GM21360 (cell line): ENCODE results near the gene UBTF.
"Not testable (repeated sequence)": the region's sequence is repeated elsewhere in the genome, so short reads cannot be mapped to it uniquely, and the experiment has no call there.

Source experiments
- ATAC-seq: cut with Tn5 transposase; IDR thresholded peaks from one replicate; pipeline ENCODE4 v1.9.1; 2021; ENCODE audit warnings: mild to moderate bottlenecking, moderate library complexity; ENCODE audit not compliant: unreplicated experiment

UBTF gene

DNA sequence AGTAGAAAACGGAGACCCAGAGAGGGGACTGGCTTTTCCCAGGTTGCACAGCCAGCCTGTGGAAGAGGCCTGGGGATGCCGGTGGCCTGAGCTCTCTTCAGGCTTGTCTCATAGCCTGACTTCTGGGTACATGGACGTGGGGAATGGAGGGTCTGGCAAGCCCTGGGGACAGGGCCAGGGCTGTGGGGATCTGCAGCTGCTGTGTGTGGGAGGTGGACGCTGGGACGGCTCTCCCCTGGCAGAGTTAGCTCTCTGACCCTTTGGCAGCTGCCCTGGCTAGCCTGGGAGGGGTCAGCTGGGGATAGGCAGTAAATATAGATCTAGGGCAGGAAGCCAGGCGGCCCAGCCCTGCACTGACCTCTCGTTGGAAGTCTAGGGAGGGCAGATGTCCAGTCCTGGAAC, 28.0 kb upstream of the UBTF start:
- no peak for ATAC-seq

- ATAC-seq: no peak
Measured at GRCh38 chr17:44241106-44241624, 21.7 kb upstream of the UBTF start.

- ATAC-seq: not testable (repeated sequence)
Measured at GRCh38 chr17:44237886-44238285, 18.4 kb upstream of the UBTF start.

DNA sequence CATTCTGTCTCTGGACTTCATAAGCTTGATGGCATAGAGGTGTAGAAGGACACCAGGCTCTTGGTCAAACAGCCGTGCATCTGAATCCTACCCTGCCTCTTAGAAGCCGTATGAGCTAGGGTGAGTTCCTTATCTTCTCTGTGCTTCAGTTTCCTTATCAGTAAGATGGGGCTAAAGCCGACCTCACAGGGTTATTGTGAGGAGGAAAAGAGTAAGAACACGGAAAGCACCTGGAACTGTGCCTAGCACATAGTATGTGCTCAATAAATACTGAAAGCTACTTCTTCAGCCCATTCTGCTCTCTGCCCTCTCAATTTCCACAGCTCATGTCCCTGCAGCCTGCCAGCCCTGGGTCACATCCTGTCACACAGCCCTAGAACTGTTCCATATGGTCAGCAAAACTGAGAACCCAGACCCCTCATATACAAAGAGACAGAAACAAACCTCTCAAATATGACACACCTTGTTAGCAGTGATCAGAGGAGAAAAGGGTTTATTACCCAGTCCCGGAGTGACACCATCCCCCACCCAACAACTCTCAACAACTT, 17.0 kb upstream of the UBTF start:
- no peak for ATAC-seq

DNA sequence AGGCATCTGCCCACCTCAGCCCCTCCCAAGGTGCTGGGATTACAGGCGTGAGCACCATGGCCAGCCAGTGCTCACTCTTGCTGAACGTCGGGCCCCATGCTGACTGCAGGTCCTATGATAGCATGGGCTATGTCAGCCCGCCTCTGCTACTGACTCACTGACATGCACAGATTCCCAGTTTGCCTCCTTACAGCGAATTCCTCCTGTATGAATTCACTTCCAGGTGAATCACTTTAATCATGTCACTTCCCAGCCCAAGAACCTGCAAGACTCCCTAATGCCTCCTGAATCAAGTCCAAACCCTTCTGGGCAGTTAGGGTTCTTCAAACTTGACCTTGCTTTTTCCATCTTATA, 16.1 kb upstream of the UBTF start:
- ATAC-seq: no peak

- no peak for ATAC-seq
Measured at GRCh38 chr17:44233582-44233981, 14.1 kb upstream of the UBTF start.

GRCh38 chr17:44232061-44232460, 12.6 kb upstream of the UBTF start:
- no peak for ATAC-seq

GRCh38 chr17:44230140-44230539, 10.7 kb upstream of the UBTF start:
- no peak for ATAC-seq

DNA sequence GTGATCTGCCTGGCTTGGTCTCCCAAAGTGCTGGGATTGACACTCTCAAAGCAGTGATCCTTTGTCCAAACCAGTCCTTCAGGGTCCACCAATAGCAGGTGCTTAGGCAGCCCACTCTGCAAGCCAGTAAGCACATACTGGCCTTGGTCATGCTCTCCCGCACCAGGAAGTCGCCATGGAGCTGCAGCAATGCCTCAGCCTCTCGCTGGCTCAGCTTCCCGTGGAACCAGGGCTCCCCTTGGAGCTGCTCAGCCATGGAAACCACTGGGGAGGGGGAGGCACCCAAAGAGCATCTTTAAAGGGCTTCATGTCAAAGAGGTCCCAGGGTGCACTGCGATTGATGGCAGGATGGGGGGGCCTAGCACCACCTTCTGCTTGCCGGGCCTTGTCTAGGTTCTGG, 9.6 kb upstream of the UBTF start:
- ATAC-seq: no peak

DNA sequence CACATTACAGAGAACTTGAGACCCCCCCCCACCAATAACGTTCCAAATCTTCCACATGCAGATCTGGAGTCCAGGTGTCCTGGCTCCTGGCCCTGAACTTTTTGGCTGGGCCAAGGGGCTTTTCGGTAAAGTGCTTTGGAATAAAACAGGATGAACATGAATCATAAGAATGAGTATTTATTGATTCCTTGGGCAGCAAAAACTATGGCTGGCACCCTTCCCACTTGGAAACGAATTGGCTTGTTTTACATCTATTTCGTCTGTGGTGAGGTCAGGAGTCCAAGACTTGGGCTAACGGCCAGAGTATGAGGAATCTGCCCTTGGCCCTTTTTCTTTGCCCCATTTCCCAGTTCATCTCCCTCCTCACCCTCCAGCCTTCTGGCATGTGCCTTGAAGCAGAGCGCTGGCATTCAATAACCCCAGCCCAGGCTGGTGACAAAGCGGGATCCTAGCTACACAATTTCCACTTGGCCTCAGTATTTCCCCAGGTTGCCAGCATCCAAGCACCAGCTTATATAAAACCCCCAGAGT, 4.1 kb upstream of the UBTF start:
- ATAC-seq: no peak

- ATAC-seq: no peak
Measured at GRCh38 chr17:44222112-44222869, 2.8 kb upstream of the UBTF start.

GRCh38 chr17:44221862-44222111, 2.3 kb upstream of the UBTF start:
- no peak for ATAC-seq

DNA sequence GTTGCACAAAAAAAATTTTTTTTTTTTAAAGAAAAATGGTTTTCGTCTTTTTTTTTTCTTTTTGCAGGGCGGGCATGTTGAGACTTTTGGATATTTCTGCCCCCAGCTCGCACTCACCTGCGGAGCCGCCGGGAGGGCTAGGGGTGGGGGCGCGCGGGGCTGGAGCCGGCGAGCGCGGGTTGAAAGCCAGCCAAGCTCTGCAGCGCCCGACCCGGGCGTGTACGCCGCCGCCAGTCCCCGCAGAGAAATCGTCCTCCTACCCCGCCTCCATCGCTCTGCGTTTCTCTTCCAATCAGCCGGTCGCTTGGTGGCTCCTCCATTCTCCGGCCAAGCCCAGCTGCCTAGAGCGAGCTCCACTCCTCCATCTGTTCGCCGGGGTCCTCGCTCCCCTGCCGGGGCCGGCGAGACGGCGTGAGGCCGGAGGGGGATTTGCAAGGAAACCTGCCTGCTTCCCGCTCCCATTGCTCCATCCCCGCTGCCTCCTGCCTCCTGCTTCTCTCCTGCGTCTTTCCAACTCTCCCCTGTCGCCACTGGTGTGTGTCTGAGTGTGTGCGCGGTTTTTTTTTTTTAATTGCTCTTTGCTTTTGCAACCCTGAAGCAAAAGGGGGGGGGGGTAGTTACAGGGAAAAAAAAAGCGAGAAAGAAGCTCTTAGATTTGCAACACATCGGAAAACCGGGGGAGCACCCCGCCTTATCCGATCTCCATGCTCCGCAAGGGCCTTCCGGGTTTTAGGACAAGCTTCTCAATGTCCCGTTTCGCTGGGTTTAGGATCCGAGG, 1.8 kb upstream of the UBTF start:
- ATAC-seq: no peak

DNA sequence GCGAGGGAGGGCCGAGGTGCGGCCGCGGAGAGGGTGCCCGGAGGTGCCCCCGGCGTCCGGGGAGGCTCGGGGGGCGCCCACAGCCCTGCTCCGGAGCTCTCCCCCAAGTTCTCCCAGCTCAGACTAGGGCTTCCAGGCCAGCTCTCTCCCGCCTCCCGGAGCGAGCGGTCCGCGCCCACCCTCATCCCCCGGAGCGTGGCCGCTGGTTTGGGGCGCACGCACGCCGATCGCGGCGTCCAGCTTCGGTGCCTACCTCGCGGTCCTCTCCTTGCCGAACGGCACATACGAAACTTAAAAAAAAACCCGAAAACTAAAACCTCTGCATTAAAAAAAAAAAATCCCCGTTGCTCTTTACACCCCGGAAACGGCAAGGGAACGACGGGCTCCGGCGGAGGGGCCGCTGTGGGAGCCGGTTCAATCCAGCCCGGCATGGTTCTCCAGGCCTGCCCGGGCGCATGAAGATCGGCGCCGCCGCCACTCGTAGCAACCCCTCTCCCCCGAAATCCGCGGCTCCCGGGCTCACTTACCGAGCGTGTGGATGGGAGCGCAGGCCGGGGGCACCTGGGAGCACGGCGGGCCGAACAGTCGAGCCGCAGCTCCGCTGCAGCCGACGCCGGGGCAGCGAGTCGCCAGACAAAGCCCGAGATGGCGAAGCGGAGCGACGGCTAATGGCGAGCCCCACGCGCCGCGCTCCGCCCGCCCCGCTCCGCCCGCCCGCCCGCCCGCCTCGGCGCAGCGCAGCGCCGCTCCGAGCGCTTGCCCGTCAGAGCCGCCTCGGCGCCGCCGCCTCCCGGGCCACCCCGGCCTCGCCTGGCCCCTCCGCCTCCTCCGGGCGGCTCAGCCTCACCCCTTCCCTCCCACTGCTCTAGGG, 973 bp upstream of the UBTF start:
- ATAC-seq: no peak

- ATAC-seq: peak; percentile 28
Measured at GRCh38 chr17:44219108-44219615, 313 bp downstream of the UBTF start.

DNA sequence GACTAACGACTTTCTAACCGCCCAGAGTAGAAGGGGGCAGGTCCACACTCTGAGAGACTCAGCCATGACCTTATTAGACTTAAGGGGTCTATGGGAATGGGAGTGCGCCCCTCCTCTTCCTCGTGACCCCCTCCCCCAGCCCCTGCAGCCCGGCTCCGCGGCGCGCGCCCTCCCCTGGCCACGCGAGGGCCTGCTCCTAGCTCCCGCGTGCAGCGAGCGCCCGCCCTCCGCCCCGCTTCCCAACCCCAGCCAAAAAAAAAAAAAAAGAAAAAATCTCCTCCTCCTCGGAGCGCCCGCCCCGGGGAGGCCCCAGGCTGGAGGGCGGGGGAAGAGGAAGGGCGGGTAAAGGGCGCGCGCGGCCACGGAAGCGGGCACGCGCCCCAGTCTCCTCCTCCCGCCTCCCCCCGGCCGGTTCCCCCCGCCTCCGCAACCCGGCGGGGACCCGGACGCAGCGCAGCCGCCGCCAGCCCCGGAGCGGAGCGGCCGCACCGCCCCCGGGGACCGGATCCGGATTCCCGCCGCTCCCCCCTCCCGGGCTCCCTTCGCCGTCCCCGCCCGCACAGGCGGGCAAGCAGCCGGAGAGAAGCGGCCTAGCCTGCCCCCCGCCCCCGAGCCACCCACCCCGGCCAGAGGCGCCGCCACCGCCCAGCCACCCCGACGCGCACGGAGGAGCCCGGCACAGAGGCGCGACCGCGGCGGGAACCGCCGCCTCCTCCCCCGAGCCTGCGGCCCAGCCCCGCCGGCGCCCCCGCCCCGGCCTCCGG, 949 bp downstream of the UBTF start:
- peak; percentile 27 for ATAC-seq

- no peak for ATAC-seq
Measured at GRCh38 chr17:44217738-44218343, 1.6 kb downstream of the UBTF start.

DNA sequence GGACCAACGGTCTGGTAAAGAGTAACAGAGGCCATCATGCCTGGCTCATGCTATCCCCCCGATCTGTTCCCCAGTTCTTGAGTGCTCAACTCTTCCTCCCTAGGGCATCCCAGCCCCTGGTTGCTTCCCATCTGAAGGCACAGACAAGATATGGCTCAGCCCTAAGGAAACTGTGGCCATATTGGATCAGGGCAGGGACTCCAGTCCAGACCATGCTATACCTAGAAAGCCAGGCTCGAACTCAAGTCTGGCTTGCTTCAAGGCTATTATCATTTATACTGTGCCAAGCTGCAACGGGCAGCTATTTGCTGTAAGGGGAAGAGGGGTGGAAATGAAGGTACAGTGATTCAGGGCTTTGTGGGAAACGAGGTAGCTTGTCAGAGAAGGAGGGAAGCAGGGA, 2.8 kb downstream of the UBTF start:
- ATAC-seq: no peak

GRCh38 chr17:44216173-44216572, 3.3 kb downstream of the UBTF start:
- ATAC-seq: no peak

DNA sequence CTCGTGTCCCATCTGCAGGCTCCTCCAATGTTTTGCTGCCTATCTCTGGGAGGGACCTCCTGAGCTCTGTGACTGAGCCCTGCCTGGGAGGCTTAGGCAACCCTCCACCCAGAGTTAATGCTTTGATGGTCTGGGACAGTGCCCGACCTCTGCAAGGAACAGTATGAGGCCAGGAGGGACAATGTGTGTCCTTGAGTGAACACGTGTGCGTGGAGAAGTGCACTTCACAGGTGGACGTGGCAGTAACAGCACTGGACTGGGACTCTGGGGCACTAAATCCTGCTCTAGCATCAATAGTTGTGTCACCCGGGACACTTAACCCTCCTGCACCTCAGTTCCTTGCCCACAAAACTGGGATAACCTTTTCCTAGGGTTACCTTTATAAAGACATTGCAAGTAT, 4.6 kb downstream of the UBTF start:
- ATAC-seq: no peak
